ENCODE data around the gene TRAF3.

DNA sequence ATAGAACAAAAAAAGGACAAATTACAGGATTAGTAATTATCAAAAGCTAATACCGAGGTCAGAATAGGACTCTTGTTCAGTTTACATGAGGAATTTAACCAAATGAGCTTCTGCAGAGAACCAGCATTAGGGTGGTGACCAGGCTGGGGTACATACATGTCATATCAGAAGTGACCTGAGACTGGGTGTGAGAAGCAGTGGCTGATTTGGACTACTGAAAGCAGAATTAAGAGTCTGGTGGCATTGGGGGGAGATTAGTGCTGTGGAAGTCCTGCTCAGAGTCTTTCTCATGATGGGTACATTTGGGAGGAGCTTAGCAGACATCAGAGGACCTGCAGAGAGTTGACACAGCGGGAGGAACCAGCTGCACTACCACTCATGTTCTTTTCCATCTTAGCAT, 21.7 kb downstream of the TRAF3 start:
- TF ChIP-seq ARNTL (CRISPR knock-in tag; IDR thresholded peaks at IDR 0.05; ENCODE audit: borderline replicate concordance, low read depth) (no peak), BACH2 (CRISPR knock-in tag; IDR thresholded peaks at IDR 0.05; ENCODE audit: borderline replicate concordance) (no peak), CREB5 (CRISPR knock-in tag; IDR thresholded peaks at IDR 0.05; ENCODE audit: low read depth) (no peak)
- TF ChIP-seq, protein P1, sequence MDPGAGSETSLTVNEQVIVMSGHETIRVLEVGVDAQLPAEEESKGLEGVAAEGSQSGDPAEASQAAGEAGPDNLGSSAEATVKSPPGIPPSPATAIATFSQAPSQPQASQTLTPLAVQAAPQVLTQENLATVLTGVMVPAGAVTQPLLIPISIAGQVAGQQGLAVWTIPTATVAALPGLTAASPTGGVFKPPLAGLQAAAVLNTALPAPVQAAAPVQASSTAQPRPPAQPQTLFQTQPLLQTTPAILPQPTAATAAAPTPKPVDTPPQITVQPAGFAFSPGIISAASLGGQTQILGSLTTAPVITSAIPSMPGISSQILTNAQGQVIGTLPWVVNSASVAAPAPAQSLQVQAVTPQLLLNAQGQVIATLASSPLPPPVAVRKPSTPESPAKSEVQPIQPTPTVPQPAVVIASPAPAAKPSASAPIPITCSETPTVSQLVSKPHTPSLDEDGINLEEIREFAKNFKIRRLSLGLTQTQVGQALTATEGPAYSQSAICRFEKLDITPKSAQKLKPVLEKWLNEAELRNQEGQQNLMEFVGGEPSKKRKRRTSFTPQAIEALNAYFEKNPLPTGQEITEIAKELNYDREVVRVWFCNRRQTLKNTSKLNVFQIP (CRISPR knock-in tag; IDR thresholded peaks at IDR 0.05; ENCODE audit: borderline replicate concordance, low read depth): no peak

Measured in SK-N-SH treated with all-trans-retinoic acid at 6 μM for 48 hours (cell line).